Neural progenitor cell (in vitro differentiated cells): Measurements from ENCODE around the gene KCNJ18.
"Not testable (repeated sequence)": the region's sequence is repeated elsewhere in the genome, so short reads cannot be mapped to it uniquely, and the experiment has no call there.

Experiments used
- EZH2phosphoT487 ChIP-seq: fragments of 200-600 bp; sonication (generic); IDR thresholded peaks from 2 replicates; pipeline ENCODE4 v1.6.1; 2017; ENCODE audit warnings: antibody characterized with exemption
- TF ChIP-seq, protein P1 (sequence below): fragments of 200-600 bp; sonication (generic); IDR thresholded peaks from 2 replicates; pipeline ENCODE4 v1.5.1; 2017; ENCODE audit warnings: antibody characterized with exemption, mild to moderate bottlenecking

DNA sequence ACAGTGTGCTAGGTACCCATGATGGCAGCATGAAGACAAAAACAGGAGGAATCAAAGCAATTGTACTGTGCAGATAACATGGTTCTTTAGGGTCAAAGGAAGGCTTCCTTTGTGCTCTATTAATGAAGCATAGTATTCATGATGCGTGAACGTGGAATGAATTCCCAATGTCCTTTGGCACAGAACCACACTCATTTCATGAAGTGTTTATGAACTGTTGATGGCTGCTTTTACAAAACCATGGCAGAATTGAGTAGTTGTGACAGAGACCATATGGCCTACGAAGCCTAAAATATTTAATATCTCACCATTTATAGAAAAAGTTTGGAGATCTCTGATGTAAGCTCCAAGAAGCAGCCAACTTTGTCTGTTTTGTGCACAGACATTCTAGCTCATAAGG lies 22.4 kb downstream of the KCNJ18 start:
- TF ChIP-seq, protein P1, sequence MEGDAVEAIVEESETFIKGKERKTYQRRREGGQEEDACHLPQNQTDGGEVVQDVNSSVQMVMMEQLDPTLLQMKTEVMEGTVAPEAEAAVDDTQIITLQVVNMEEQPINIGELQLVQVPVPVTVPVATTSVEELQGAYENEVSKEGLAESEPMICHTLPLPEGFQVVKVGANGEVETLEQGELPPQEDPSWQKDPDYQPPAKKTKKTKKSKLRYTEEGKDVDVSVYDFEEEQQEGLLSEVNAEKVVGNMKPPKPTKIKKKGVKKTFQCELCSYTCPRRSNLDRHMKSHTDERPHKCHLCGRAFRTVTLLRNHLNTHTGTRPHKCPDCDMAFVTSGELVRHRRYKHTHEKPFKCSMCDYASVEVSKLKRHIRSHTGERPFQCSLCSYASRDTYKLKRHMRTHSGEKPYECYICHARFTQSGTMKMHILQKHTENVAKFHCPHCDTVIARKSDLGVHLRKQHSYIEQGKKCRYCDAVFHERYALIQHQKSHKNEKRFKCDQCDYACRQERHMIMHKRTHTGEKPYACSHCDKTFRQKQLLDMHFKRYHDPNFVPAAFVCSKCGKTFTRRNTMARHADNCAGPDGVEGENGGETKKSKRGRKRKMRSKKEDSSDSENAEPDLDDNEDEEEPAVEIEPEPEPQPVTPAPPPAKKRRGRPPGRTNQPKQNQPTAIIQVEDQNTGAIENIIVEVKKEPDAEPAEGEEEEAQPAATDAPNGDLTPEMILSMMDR = not testable (repeated sequence)
- not testable (repeated sequence) for TF ChIP-seq EZH2phosphoT487
